ENCODE results near the gene MAPK8IP3. TPM values are rescaled to one million over a fixed set of nuclear protein-coding genes. Genes with fewer than 3 reads are reported as not detected.

MAPK8IP3 gene
- total RNA-seq, 2 donors from 2014 or later = 76.1 to 83.6 TPM

GRCh38 chr16:1759511-1759910, 53.5 kb downstream of the MAPK8IP3 start:
- ATAC-seq (no peak), DNase-seq (ENCODE audit: low spot score in 2 of 2) (no peak)
- H3K27ac Mint-ChIP-seq = no peak overlapping the region
- no peaks in the 10 kb centered on the region for H3K9me3 Mint-ChIP-seq
- H3K36me3 Mint-ChIP-seq = no peaks in the 10 kb centered on the region

GRCh38 chr16:1760911-1761310, 54.9 kb downstream of the MAPK8IP3 start:
- no peaks in the 10 kb centered on the region for H3K9me3 Mint-ChIP-seq
- no peak for DNase-seq (ENCODE audit: low spot score in 2 of 2)
- no peaks in the 10 kb centered on the region for H3K36me3 Mint-ChIP-seq
- no peak for ATAC-seq
- no peak overlapping the region for H3K27ac Mint-ChIP-seq

GRCh38 chr16:1761751-1762150, 55.8 kb downstream of the MAPK8IP3 start:
- H3K27ac Mint-ChIP-seq = peak overlapping the region in 1 of 2 donors; percentile 44
- no peaks in the 10 kb centered on the region for H3K36me3 Mint-ChIP-seq
- no peak for ATAC-seq
- no peak for DNase-seq (ENCODE audit: low spot score in 2 of 2)
- no peaks in the 10 kb centered on the region for H3K9me3 Mint-ChIP-seq

GRCh38 chr16:1762196-1762878, 56.3 kb downstream of the MAPK8IP3 start:
- Mint-ChIP-seq H3K9me3 (no peaks in the 10 kb centered on the region), H3K36me3 (no peaks in the 10 kb centered on the region), H3K27ac (no peak overlapping the region)
- ATAC-seq = no peak
- DNase-seq (ENCODE audit: low spot score in 2 of 2) = no peak

GRCh38 chr16:1762879-1763520, 57.0 kb downstream of the MAPK8IP3 start:
- H3K36me3 Mint-ChIP-seq = no peaks in the 10 kb centered on the region
- no peak overlapping the region for H3K27ac Mint-ChIP-seq
- no peaks in the 10 kb centered on the region for H3K9me3 Mint-ChIP-seq
- ATAC-seq (no peak), DNase-seq (ENCODE audit: low spot score in 2 of 2) (no peak)

- ATAC-seq (no peak), DNase-seq (ENCODE audit: low spot score in 2 of 2) (no peak)
- Mint-ChIP-seq H3K9me3 (no peaks in the 10 kb centered on the region), H3K27ac (no peak overlapping the region), H3K36me3 (no peaks in the 10 kb centered on the region)
These were observed 57.8 kb downstream of the MAPK8IP3 start for GRCh38 chr16:1763521-1764511.

GRCh38 chr16:1764971-1765370, 59.0 kb downstream of the MAPK8IP3 start:
- ATAC-seq (no peak), DNase-seq (ENCODE audit: low spot score in 2 of 2) (no peak)
- H3K27ac Mint-ChIP-seq = no peak overlapping the region
- H3K36me3 Mint-ChIP-seq = no peaks in the 10 kb centered on the region
- H3K9me3 Mint-ChIP-seq = no peaks in the 10 kb centered on the region

GRCh38 chr16:1765826-1766225, 59.8 kb downstream of the MAPK8IP3 start:
- DNase-seq (ENCODE audit: low spot score in 2 of 2) = no peak

GRCh38 chr16:1766231-1766630, 60.2 kb downstream of the MAPK8IP3 start:
- peaks cover 0 to 5% of the 10 kb centered on the region in 2 donors for H3K36me3 Mint-ChIP-seq
- no peaks in the 10 kb centered on the region for H3K9me3 Mint-ChIP-seq
- no peak overlapping the region for H3K27ac Mint-ChIP-seq
- ATAC-seq (no peak), DNase-seq (ENCODE audit: low spot score in 2 of 2) (no peak)

More at GRCh38 chr16:1765826-1766225, 59.8 kb downstream of the MAPK8IP3 start:
- Mint-ChIP-seq H3K27ac (no peak overlapping the region), H3K36me3 (peaks cover 0 to 5% of the 10 kb centered on the region in 2 donors), H3K9me3 (no peaks in the 10 kb centered on the region)
- ATAC-seq = no peak

- Mint-ChIP-seq H3K36me3 (peaks cover 2 to 5% of the 10 kb centered on the region in 2 donors), H3K27ac (no peak overlapping the region), H3K9me3 (no peaks in the 10 kb centered on the region)
- no peak for DNase-seq (ENCODE audit: low spot score in 2 of 2)
- ATAC-seq = no peak
These were observed 60.7 kb downstream of the MAPK8IP3 start for GRCh38 chr16:1766701-1767100.

- Mint-ChIP-seq H3K9me3 (no peaks in the 10 kb centered on the region), H3K27ac (peak overlapping the region in 1 of 2 donors; percentile 79), H3K36me3 (peaks cover 9 to 12% of the 10 kb centered on the region in 2 donors)
- ATAC-seq (no peak), DNase-seq (ENCODE audit: low spot score in 2 of 2) (peak in 1 of 2 donors; percentile 58)
These were observed 61.4 kb downstream of the MAPK8IP3 start for GRCh38 chr16:1767116-1767994.

GRCh38 chr16:1768061-1768766, 62.2 kb downstream of the MAPK8IP3 start:
- ATAC-seq (no peak), DNase-seq (ENCODE audit: low spot score in 2 of 2) (no peak)
- Mint-ChIP-seq H3K36me3 (peaks cover 11 to 15% of the 10 kb centered on the region in 2 donors), H3K27ac (peak overlapping the region in 1 of 2 donors; percentile 79), H3K9me3 (no peaks in the 10 kb centered on the region)

- no peak for DNase-seq (ENCODE audit: low spot score in 2 of 2)
- Mint-ChIP-seq H3K27ac (peak overlapping the region; percentile 14 to 79), H3K9me3 (no peaks in the 10 kb centered on the region), H3K36me3 (peaks cover 11 to 15% of the 10 kb centered on the region in 2 donors)
- ATAC-seq = no peak
These were observed 62.9 kb downstream of the MAPK8IP3 start for GRCh38 chr16:1768767-1769401.

GRCh38 chr16:1769402-1770300, 63.7 kb downstream of the MAPK8IP3 start:
- no peak for ATAC-seq
- Mint-ChIP-seq H3K27ac (peak overlapping the region; percentile 84 to 92), H3K9me3 (no peaks in the 10 kb centered on the region), H3K36me3 (peaks cover 11 to 15% of the 10 kb centered on the region in 2 donors)
- DNase-seq (ENCODE audit: low spot score in 2 of 2) = no peak

Data from activated naive CD4-positive, alpha-beta T cell treated with anti-CD3 and anti-CD28 coated beads, Interleukin-2, amount 50 U/mL, for 72 hours (primary cell).